ENCODE data around the gene MAP4. TPM values are rescaled to one million over a fixed set of nuclear protein-coding genes. Genes with fewer than 3 reads are reported as not detected.

MAP4 gene
- total RNA-seq, 4 donors from 2014 or later, result 117 to 175 (median 147) TPM

DNA sequence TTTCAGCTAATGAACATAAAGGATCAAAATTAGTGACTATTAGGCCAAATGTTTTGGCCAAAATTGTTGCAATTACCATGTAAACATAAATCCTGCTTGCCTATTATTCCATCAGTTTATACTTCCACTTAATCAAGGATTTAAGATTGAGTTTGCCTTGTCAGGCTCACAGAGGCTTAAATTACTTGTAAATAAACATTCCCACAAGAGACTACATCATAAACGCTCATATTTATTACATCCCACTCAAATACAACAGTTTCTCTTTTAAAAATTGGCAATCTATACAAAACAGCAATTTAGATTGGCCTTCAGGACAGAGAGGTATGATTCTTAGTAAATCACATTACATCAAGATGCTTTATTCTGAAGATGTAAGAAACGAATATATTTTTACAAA lies 9.9 kb upstream of the MAP4 start:
- TF ChIP-seq, protein P1, sequence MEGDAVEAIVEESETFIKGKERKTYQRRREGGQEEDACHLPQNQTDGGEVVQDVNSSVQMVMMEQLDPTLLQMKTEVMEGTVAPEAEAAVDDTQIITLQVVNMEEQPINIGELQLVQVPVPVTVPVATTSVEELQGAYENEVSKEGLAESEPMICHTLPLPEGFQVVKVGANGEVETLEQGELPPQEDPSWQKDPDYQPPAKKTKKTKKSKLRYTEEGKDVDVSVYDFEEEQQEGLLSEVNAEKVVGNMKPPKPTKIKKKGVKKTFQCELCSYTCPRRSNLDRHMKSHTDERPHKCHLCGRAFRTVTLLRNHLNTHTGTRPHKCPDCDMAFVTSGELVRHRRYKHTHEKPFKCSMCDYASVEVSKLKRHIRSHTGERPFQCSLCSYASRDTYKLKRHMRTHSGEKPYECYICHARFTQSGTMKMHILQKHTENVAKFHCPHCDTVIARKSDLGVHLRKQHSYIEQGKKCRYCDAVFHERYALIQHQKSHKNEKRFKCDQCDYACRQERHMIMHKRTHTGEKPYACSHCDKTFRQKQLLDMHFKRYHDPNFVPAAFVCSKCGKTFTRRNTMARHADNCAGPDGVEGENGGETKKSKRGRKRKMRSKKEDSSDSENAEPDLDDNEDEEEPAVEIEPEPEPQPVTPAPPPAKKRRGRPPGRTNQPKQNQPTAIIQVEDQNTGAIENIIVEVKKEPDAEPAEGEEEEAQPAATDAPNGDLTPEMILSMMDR (IDR thresholded peaks at IDR 0.05; ENCODE audit: low read depth), result no peak

DNA sequence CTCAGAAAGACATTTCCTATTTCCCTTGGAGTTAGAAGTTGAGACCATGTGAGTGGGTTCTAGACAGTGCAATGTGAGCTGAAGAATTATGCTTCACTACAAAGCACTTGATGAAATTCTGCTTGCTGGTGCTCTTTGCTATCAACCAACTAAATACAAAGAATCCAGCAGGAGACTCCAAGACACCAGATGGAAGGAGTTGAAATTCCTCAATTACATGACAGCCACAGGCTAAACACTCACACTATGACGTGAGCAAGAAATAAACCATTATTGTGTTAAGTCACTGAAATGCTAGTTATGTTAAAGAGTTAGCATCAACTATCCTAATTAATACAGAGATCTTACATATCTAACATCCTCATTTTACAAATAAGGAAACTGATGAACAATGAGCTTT lies 8.2 kb upstream of the MAP4 start:
- TF ChIP-seq, protein P1 (IDR thresholded peaks at IDR 0.05; ENCODE audit: low read depth), result no peak

DNA sequence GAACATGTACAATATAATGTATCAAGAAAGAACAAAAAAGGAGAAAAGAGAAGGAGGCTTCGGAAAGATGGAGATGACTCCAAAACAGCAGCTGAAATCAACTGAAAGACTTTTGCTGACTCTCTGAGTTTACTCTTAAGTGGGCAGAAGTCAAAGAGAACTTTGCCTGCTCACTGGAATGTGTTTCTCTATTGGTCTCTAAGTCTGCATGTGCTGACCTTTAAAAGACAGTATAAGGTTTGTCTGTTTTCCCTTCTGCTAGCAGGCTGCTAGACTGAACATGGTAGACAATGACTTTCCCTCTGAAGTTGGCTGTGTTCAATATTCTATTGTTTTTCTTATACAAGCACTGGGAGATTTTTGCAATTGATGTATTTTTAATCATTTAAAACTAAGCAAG lies 7.2 kb upstream of the MAP4 start:
- TF ChIP-seq, protein P1 (IDR thresholded peaks at IDR 0.05; ENCODE audit: low read depth), result no peak

DNA sequence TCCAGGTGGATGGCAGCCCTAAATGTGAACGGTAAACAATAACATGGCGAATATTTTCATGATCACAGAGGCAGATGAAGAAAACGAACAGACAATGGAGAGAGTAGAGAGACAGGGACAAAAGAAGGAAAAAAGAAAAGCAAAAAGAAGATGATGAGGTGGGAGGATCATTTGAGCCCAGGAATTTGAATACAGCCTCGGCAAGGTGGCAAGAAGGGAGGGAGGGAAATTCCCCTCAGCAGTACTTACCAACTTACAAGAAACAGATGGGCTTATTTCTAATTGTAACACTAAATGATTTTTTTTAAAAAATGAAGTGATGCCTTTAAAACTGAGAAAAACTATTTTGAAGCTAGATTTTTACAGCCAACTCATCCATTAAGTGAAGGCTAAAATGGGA lies 6.0 kb upstream of the MAP4 start:
- TF ChIP-seq, protein P1 (IDR thresholded peaks at IDR 0.05; ENCODE audit: low read depth), result no peak

DNA sequence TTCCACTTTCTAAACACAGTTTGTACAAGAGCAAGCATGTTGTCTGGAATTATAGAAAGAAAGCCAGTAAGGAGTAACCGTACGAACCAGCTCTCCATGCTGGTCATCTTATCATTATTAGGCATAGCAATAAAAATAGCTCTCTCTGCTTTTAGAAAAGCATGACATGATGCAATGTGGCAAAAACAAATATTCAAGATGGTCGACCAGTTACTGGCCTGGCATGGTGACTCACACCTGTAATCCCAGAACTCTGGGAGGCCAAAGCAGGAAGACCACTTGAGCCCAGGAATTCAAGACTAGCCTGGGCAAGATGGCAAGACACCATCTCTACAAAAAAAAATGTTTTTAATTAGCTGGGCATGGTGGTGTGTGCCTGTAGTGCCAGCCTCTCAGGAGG lies 2.6 kb upstream of the MAP4 start:
- TF ChIP-seq, protein P1 (IDR thresholded peaks at IDR 0.05; ENCODE audit: low read depth), result no peak

DNA sequence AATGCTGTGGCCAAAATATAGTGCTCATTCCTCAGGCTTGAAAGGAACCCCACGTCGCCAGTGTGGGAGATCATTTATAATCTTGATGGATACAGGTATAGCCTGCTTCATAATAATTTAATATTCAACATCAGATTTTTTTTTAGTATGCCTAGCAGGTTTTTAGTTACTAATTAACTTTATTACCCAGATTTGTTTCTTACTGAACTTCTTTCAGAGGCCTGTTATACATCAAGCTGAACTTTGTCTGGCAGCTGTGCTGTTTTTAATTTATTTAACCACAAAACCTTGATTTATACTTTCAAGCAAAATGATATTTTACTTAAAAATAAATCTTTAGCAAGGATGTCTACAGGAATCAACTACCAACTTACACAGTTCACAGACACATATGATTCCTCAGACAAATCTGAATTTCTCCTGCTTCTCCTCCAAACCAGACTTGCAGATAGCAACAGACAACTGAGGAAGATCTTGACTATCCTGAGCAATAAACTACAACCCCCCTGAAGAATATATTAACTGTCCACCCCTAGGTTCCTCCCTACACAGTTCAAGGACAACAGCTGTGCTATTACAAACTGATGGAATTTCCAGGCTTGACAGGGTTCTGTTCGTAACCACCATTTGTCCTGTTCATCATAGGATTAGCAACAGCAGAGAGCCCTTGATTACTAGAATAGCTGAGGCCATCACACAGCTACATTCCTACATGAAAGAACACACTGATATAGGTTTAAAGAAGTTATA lies 610 bp downstream of the MAP4 start:
- TF ChIP-seq, protein P1 (IDR thresholded peaks at IDR 0.05; ENCODE audit: low read depth), result no peak

DNA sequence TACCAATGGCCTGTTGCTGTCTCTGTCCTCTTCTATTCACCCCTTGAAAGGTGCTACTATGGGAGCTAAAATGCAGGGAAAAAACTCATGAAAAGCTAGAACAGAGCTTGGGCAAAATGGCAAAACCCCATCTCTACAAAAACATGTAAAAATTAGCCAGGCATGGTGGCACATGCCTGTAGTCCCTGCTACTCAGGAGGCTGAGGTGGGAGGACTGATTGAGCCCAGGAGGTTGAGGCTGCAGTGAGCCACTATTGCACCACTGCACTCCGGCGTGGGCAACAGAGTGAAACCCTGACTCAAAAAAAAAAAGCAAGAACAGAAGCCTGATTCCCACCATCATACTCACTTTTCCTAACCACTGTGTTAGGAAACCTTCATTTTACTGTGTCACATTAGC lies 1.9 kb downstream of the MAP4 start:
- TF ChIP-seq, protein P1 (IDR thresholded peaks at IDR 0.05; ENCODE audit: low read depth), result no peak

Measured in subcutaneous adipose tissue (tissue), 4 donors.